Activated naive CD4-positive, alpha-beta T cell treated with anti-CD3 and anti-CD28 coated beads, Interleukin-2, amount 50 U/mL, for 24 hours (primary cell): ENCODE measurements around the gene SARS2.
A peak's percentile ranks its signal among the peaks of the same experiment; 100 is the strongest.
"Not testable (repeated sequence)": the region's sequence is repeated elsewhere in the genome, so short reads cannot be mapped to it uniquely, and the experiment has no call there.

Experiments used
- H3K27ac Mint-ChIP-seq: one replicate; pipeline ENCODE4 v1.8.0; 2021; ENCODE audit warnings: mild to moderate bottlenecking, mixed read lengths
- H3K27me3 Mint-ChIP-seq: one replicate; pipeline ENCODE4 v1.8.0; 2021; ENCODE audit warnings: mixed read lengths
- H3K36me3 Mint-ChIP-seq: one replicate; pipeline ENCODE4 v1.8.0; 2021; ENCODE audit warnings: mixed read lengths
- H3K4me1 Mint-ChIP-seq: one replicate; pipeline ENCODE4 v1.8.0; 2021; ENCODE audit warnings: mixed read lengths
- H3K4me3 Mint-ChIP-seq: one replicate; pipeline ENCODE4 v1.8.0; 2021; ENCODE audit warnings: mild to moderate bottlenecking, mixed read lengths
- H3K9me3 Mint-ChIP-seq: one replicate; pipeline ENCODE4 v1.8.0; 2021; ENCODE audit warnings: mixed read lengths

SARS2 gene

GRCh38 chr19:38873400-38873799 lies 57.2 kb downstream of the SARS2 start:
- H3K36me3 Mint-ChIP-seq, H3K4me3 Mint-ChIP-seq, H3K9me3 Mint-ChIP-seq, H3K27me3 Mint-ChIP-seq: not testable (repeated sequence)
- H3K4me1 Mint-ChIP-seq, result peaks cover 45% of the 10 kb centered on the region
- peak overlapping the region; percentile 76 for H3K27ac Mint-ChIP-seq

- Mint-ChIP-seq H3K27ac (peak overlapping the region; percentile 77), H3K9me3 (no peaks in the 10 kb centered on the region), H3K4me3 (peak overlapping the region; percentile 92), H3K4me1 (peaks cover 38% of the 10 kb centered on the region), H3K36me3 (peaks cover 5% of the 10 kb centered on the region), H3K27me3 (no peaks in the 10 kb centered on the region)
Observed at GRCh38 chr19:38870612-38871011, 60.0 kb downstream of the SARS2 start.

- Mint-ChIP-seq H3K4me3 (peak overlapping the region; percentile 92), H3K27me3 (no peaks in the 10 kb centered on the region), H3K36me3 (peaks cover 5% of the 10 kb centered on the region), H3K9me3 (no peaks in the 10 kb centered on the region), H3K4me1 (peaks cover 42% of the 10 kb centered on the region), H3K27ac (peak overlapping the region; percentile 93)
Observed at GRCh38 chr19:38869836-38870607, 60.5 kb downstream of the SARS2 start.

- H3K36me3 Mint-ChIP-seq, result peaks cover 5% of the 10 kb centered on the region
- peak overlapping the region; percentile 93 for H3K27ac Mint-ChIP-seq
- H3K4me1 Mint-ChIP-seq, result peaks cover 49% of the 10 kb centered on the region
- no peaks in the 10 kb centered on the region for H3K27me3 Mint-ChIP-seq
- H3K4me3 Mint-ChIP-seq, result peak overlapping the region; percentile 92
- H3K9me3 Mint-ChIP-seq, result no peaks in the 10 kb centered on the region
Observed at GRCh38 chr19:38869160-38869835, 61.3 kb downstream of the SARS2 start.

GRCh38 chr19:38868551-38868950 lies 62.0 kb downstream of the SARS2 start:
- Mint-ChIP-seq H3K27me3 (no peaks in the 10 kb centered on the region), H3K27ac (peak overlapping the region; percentile 77), H3K4me3 (peak overlapping the region; percentile 92), H3K36me3 (peaks cover 5% of the 10 kb centered on the region), H3K4me1 (peaks cover 51% of the 10 kb centered on the region), H3K9me3 (no peaks in the 10 kb centered on the region)

GRCh38 chr19:38867171-38867780 lies 63.3 kb downstream of the SARS2 start:
- Mint-ChIP-seq H3K4me1 (peaks cover 46% of the 10 kb centered on the region), H3K9me3 (no peaks in the 10 kb centered on the region), H3K27ac (no peak overlapping the region), H3K4me3 (no peak overlapping the region), H3K36me3 (peaks cover 2% of the 10 kb centered on the region), H3K27me3 (no peaks in the 10 kb centered on the region)
